HG03039 (cell line): ENCODE measurements around the gene ZKSCAN3.
A peak's percentile ranks its signal among the peaks of the same experiment; 100 is the strongest.
"Not testable (repeated sequence)": the region's sequence is repeated elsewhere in the genome, so short reads cannot be mapped to it uniquely, and the experiment has no call there.

ENCODE experiments used
- ATAC-seq: cut with Tn5 transposase; IDR thresholded peaks from one replicate; pipeline ENCODE4 v1.9.1; 2021; ENCODE audit warnings: mild to moderate bottlenecking, moderate library complexity; ENCODE audit not compliant: unreplicated experiment

The ZKSCAN3 gene

GRCh38 chr6:28371706-28372451 lies 22.1 kb downstream of the ZKSCAN3 start:
- peak; percentile 54 for ATAC-seq

GRCh38 chr6:28373925-28374324 lies 24.2 kb downstream of the ZKSCAN3 start:
- ATAC-seq, result no peak

DNA sequence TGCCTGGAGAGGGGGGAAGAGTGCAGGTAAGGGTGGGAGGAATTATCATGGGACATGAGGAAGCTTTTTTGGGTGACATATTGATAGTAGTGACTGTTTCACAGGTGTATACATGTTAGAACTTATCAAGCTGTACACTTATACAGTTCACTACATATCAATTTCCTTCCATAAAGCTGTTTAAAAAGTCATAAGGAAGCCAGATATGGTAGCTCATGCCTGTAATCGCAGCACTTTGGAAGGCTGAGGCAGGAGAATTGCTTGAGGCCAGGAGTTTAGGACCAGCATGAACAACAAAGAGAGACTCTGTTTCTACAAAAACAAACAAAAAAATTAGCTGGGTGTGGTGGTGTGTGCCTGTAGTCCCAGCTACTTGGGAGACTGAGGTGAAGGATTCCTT lies 28.1 kb downstream of the ZKSCAN3 start:
- no peak for ATAC-seq

- ATAC-seq, result no peak
Observed at GRCh38 chr6:28378644-28379043, 28.9 kb downstream of the ZKSCAN3 start.

GRCh38 chr6:28380381-28380780 lies 30.6 kb downstream of the ZKSCAN3 start:
- no peak for ATAC-seq

DNA sequence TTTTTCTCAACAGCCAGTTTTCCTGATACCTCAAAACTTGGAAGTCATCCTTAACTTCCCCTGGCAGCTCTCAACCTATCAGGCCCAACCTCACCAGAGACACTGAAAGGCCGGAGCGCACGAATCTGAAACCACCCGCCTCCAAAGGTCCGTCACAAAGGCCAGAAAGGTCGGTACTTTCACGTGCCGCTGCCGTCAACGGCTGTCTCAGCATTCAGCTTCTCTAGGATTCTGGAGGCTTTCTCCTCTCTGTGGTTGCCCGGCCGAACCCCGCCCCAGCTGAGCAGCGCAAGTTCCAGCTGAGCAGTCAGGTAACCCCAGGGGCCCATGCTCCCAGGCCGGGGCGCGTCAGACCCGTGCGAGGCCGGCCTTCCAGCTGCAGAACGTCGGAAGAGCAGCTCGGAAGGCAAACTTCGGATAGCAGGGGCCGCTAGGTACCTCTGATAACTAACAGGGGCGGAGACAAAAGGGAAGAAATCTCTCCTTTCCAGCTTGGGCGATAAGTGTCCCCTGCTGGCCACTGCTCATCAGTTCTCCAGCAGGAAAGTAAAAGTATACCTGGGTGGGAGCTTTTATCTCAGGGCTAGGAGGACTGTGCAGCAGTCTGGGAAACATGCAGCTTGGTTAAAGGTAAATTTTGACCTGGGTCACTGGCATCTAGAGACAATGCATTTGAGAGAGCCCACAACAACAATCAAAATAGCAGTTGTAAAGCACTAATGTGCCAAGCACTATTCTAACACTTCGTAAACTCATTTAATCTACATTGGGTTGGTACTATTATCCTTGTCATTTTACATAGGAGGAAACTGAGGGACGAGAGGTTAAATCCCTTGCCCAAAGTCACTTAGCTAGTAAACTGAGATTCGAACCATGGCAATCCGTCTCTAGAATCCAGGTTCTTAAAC lies 33.7 kb downstream of the ZKSCAN3 start:
- ATAC-seq, result peak; percentile 85

- ATAC-seq, result no peak
Observed at GRCh38 chr6:28384143-28384533, 34.4 kb downstream of the ZKSCAN3 start.

DNA sequence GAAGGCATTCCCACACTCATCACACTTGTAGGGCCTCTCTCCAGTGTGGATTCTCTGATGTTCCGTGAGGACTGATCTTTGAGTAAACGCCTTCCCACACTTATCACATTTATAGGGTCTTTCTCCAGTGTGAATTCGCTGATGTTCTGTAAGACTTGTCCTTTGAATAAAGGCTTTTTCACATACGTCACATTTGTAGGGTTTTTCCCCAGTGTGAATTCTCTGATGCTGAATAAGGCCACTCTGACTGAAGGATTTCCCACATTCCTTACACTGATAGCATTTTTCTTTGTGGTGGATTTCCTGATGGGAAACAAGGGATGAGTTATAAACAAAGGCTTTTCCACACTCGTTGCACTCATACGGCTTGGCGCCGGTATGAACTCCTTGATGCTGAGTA lies 40.9 kb downstream of the ZKSCAN3 start:
- no peak for ATAC-seq

GRCh38 chr6:28393912-28394662 lies 44.3 kb downstream of the ZKSCAN3 start:
- ATAC-seq, result no peak

GRCh38 chr6:28395918-28396317 lies 46.2 kb downstream of the ZKSCAN3 start:
- ATAC-seq, result no peak

GRCh38 chr6:28399350-28400121 lies 49.8 kb downstream of the ZKSCAN3 start, which contains the start of gene ZSCAN12:
TSS of gene ZSCAN12 (minus strand) at chr6:28399747. CDS start at chr6:28398405, 1,342 bp downstream.
- peak; percentile 83 for ATAC-seq

DNA sequence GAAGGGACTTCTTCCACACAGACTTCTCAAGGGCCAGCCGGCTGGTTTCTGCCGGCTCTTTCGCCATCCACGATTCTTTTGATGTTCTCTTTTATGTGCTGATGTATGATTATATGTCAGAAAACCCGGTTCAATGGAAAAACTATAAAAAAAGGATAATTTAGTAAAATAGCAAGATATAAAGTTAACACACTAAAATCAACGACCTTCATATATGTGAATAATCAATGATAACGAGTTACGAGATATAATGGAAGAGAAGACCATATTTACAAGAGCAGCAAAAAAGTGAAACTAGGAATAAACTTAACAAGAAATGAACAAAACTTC lies 50.3 kb downstream of the ZKSCAN3 start:
- no peak for ATAC-seq

DNA sequence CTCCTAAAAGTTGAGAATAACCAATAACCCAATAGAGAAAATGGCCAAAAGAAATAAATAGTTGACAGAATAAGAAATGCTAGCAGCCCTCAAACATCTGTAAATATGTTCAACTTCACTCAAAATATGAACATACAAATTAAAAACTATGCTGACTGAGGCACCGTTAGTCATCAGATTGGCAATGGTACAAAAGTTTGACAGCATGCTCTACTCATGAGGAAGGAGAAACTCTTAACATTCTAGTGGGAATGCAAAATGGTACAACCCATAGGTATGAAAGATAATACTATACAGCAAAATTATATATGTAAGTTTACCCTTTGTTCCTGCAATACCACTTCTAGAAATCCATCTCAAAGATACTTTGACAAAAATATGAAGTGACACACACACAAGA lies 51.4 kb downstream of the ZKSCAN3 start:
- no peak for ATAC-seq

- no peak for ATAC-seq
Observed at GRCh38 chr6:28402197-28402596, 52.5 kb downstream of the ZKSCAN3 start.

DNA sequence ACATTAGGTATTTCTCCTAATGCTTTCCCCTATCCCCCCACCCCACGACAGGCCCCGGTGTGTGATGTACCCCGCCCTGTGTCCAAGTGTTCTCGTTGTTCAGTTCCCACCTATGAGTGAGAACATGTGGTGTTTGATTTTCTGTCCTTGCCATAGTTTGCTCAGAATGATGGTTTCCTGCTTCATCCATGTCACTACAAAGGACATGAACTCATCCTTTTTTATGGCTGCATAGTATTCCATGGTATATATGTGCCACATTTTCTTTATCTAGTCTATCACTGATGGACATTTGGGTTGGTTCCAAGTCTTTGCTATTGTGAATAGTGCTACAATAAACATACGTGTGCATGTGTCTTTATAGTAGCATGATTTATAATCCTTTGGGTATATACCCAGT lies 54.2 kb downstream of the ZKSCAN3 start:
- ATAC-seq, result not testable (repeated sequence)

- no peak for ATAC-seq
Observed at GRCh38 chr6:28407401-28407800, 57.7 kb downstream of the ZKSCAN3 start.

DNA sequence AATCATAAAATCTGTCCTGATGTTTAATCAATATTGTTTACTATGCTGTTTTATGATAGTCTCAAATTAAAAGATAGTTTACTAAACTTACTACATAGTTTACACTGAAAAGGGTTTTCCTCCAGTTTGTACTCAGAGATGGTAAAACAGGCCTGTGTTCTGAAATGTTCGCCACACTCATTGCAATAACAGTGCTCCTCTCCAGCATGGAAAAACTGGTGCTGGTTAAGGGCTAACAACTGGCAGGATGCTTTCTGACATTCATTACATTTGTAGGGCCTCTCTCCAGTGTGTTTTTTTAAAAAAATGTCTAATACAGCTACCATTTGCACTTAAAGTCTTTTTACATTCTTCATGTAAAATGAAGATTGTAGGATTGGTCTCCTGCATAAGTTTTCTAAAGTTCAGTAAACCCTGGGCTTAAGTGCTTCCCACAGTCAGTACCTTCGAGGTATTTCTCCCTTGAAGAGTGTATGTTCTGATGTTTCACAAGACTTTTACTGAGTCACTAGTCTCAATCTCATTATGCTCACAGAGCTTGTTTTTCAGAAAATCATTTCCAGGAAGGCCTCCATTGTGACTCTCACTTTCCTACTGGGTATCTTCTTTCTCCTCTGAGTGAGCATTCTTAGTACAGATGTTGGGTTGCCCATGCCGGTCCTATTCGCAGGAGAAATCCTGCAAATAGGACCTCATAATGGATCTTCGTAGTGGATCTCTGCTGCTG lies 58.5 kb downstream of the ZKSCAN3 start:
- ATAC-seq, result no peak

DNA sequence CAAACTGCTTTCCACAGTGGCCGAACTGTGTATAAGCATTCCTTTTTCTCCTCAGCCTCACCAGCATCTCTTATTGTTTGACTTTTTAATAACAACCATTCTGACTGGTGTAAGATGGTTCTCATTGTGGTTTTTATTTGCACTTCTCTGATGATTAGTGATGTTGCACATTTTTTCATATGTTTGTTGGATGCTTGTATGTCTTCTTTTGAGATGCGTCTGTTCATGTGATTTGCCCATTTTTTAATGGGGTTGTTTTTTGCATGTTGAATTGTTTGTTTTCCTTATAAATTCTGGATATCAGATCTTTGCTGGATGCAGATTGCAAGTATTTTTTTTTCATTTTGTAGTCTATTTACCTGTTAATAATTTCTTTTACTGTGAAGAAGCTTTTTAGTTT lies 61.0 kb downstream of the ZKSCAN3 start:
- ATAC-seq, result no peak

GRCh38 chr6:28413681-28414080 lies 63.9 kb downstream of the ZKSCAN3 start:
- no peak for ATAC-seq
